Osteocyte (in vitro differentiated cells): ENCODE data around the gene GPR35. TPM values are rescaled to one million over a fixed set of nuclear protein-coding genes. Genes with fewer than 3 reads are reported as not detected.

Experiments used
- DNase-seq: peaks from one replicate; pipeline ENCODE4 v3.0.0; 2021; ENCODE audit warnings: mixed read lengths; ENCODE audit not compliant: unreplicated experiment; ENCODE audit errors: extremely low spot score
- H3K27ac Mint-ChIP-seq: one replicate; pipeline ENCODE4 v1.8.0; 2021; ENCODE audit warnings: mild to moderate bottlenecking, mixed read lengths; ENCODE audit not compliant: unreplicated experiment
- H3K27me3 Mint-ChIP-seq: one replicate; pipeline ENCODE4 v1.8.0; 2021; ENCODE audit warnings: mixed read lengths; ENCODE audit not compliant: unreplicated experiment
- H3K36me3 Mint-ChIP-seq: one replicate; pipeline ENCODE4 v1.8.0; 2021; ENCODE audit warnings: mixed read lengths; ENCODE audit not compliant: unreplicated experiment
- H3K4me1 Mint-ChIP-seq: one replicate; pipeline ENCODE4 v1.8.0; 2021; ENCODE audit warnings: mixed read lengths; ENCODE audit not compliant: unreplicated experiment
- H3K4me3 Mint-ChIP-seq: one replicate; pipeline ENCODE4 v1.8.0; 2021; ENCODE audit warnings: mild to moderate bottlenecking, moderate library complexity, mixed read lengths; ENCODE audit not compliant: unreplicated experiment
- H3K9me3 Mint-ChIP-seq: one replicate; pipeline ENCODE4 v1.8.0; 2021; ENCODE audit warnings: mixed read lengths; ENCODE audit not compliant: unreplicated experiment
- total RNA-seq: library from RNA; stranded (reverse); gene quantifications from 2 replicates; pipeline ENCODE4 v1.2.1, GENCODE V29; 2021
- TF ChIP-seq, protein P1 (sequence below): fragments of 200-600 bp; sonication (generic); IDR thresholded peaks from 2 replicates; pipeline ENCODE4 v1.5.0; 2021; ENCODE audit warnings: antibody characterized with exemption, mild to moderate bottlenecking, moderate library complexity

GPR35 gene
- total RNA-seq, 1 donor from 2014 or later, result 3.6 TPM

DNA sequence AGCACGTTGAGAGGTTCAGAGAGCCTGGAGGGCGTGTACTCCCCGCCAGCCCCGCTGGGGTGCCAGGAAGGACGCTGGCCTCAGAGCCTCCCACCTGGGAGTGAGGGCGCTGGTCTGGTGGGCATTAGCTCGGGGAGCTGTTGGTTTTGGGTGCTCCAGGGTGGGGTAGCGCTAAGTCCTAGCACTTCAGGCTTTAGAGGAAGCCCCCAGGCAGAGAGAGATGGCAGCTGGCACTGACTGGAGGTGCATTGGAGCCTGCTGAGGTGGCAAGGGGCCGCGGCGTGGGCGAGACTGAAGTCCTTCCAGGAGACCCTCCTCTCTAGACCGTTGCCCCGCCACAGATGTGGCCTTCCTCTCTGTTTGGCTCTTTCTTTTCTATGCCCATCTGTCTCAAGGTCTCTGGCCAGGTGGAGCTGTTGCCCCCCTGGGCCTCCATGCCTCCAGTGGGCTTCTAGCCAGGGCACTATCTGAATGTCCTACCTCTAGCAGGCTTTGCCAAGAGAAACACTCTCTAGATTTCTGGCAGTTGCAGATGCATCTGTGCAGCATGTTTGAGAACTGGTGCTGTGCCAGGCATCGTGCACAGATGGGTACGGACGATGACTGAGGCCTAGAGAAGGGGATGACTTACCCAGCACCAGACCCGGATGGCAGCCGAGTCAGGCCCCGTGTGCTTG is 32.1 kb upstream of the GPR35 start:
- Mint-ChIP-seq H3K27me3 (no peaks in the 10 kb centered on the region), H3K27ac (no peak overlapping the region), H3K4me3 (no peak overlapping the region), H3K9me3 (no peaks in the 10 kb centered on the region), H3K4me1 (peaks cover 9% of the 10 kb centered on the region), H3K36me3 (no peaks in the 10 kb centered on the region)
- TF ChIP-seq, protein P1, sequence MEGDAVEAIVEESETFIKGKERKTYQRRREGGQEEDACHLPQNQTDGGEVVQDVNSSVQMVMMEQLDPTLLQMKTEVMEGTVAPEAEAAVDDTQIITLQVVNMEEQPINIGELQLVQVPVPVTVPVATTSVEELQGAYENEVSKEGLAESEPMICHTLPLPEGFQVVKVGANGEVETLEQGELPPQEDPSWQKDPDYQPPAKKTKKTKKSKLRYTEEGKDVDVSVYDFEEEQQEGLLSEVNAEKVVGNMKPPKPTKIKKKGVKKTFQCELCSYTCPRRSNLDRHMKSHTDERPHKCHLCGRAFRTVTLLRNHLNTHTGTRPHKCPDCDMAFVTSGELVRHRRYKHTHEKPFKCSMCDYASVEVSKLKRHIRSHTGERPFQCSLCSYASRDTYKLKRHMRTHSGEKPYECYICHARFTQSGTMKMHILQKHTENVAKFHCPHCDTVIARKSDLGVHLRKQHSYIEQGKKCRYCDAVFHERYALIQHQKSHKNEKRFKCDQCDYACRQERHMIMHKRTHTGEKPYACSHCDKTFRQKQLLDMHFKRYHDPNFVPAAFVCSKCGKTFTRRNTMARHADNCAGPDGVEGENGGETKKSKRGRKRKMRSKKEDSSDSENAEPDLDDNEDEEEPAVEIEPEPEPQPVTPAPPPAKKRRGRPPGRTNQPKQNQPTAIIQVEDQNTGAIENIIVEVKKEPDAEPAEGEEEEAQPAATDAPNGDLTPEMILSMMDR, result no peak
- no peak for DNase-seq

DNA sequence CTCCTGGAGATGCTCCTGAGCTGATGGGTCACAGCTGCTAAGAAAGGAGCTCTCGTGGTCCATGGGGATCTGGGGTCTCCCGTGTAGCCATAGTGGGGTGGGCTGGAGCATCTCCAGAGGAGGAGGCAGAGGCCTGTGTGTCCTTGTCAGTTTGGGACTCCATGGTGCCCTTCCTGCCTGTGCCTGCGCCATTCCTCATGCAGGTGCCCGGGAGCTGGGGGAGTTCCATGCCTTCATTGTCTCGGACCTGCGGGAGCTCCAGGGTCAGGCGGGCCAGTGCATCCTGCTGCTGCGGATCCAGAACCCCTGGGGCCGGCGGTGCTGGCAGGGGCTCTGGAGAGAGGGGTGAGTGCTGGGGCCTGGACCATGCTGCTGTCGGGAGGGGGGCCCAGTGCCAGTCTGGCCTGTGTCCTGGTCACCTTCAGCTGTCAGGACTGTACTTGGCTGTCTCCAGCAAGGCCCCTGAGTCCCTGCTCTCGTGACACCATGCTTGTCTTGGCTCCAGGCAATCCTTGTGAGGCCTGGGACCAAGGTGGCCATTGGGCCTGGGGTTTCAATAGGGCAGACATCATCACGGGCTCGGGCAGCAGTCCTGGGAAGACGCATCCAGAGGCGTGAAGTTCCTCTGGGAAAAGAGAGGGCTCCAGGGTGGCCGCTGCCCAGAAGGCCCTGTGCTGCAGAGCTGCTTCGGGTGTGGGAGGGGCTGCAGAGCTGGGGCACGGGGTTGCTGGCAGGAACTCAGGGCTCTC is 31.4 kb upstream of the GPR35 start:
- Mint-ChIP-seq H3K27me3 (no peaks in the 10 kb centered on the region), H3K36me3 (no peaks in the 10 kb centered on the region), H3K27ac (no peak overlapping the region), H3K9me3 (no peaks in the 10 kb centered on the region), H3K4me1 (peaks cover 2% of the 10 kb centered on the region), H3K4me3 (no peak overlapping the region)
- TF ChIP-seq, protein P1, result no peak
- DNase-seq, result no peak

DNA sequence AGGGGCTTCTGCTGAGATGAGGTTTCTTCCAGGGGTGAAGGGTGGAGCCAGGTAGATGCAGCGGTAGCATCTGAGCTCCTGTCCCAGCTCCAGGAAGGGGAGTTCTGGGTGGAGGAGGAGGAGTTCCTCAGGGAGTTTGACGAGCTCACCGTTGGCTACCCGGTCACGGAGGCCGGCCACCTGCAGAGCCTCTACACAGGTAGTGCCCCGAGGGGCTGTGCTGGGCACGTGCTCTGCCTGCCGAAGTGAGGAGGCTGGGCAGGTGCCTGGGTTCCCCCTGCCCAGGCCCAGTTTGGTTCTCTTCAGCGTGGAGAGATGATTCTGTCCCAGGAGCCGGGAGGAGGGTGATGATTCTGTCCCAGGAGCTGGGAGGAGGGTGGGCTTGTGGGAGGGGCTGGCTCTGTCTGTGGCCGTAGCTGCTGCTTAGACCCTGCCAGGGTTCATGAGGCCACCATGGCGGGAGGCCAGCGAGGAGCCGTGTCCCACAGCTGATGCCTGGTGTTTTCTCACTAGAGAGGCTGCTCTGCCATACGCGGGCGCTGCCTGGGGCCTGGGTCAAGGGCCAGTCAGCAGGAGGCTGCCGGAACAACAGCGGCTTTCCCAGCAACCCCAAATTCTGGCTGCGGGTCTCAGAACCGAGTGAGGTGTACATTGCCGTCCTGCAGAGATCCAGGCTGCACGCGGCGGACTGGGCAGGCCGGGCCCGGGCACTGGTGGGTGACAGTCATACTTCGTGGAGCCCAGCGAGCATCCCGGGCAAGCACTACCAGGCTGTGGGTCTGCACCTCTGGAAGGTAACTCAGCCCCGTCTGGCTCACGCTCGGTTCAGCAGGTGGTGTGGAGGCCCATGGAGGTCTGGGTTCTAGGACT is 30.5 kb upstream of the GPR35 start:
- no peak for DNase-seq
- Mint-ChIP-seq H3K9me3 (no peaks in the 10 kb centered on the region), H3K4me3 (no peak overlapping the region), H3K27me3 (no peaks in the 10 kb centered on the region), H3K27ac (no peak overlapping the region), H3K4me1 (no peaks in the 10 kb centered on the region), H3K36me3 (no peaks in the 10 kb centered on the region)
- TF ChIP-seq, protein P1, result no peak

DNA sequence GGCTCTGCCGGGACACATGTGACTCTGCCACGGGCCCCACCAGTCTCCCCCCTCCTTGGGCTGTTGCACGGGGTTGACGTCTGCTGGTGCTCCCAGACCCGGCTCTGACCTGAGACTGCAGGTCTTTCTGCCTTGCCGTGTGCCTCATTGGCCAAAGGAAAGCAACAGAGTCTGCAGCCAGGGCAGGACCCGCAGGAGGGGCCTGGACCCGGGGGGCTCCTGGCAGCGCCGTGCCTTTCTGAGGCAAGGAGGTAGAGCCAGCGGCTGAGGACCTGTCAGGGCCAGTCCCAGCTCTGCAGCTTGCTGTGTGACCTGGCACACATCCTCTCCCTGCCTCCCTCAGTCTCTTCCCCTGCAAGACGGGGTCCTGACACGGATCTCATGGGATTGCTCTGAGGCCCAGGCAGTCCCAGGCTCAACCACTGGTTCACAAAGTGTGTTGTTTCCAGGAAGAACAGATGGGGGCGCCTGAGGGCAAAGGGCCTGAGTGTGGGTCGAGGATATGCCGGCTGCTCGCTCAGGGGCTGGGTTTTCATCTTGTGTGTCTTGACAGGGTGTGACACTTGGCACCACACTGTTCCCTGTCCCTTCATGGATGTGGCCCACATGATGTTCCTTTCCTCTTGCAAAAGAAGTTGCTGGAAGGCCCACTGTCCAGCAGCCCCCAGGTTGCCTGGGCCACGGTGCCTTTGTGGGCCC is 29.8 kb upstream of the GPR35 start:
- TF ChIP-seq, protein P1, result no peak
- DNase-seq, result no peak
- H3K36me3 Mint-ChIP-seq, result no peaks in the 10 kb centered on the region
- no peaks in the 10 kb centered on the region for H3K4me1 Mint-ChIP-seq
- H3K27me3 Mint-ChIP-seq, result no peaks in the 10 kb centered on the region
- no peaks in the 10 kb centered on the region for H3K9me3 Mint-ChIP-seq
- no peak overlapping the region for H3K4me3 Mint-ChIP-seq
- H3K27ac Mint-ChIP-seq, result no peak overlapping the region
